ENCODE measurements around the gene LCN2. TPM values are rescaled to one million over a fixed set of nuclear protein-coding genes. Genes with fewer than 3 reads are reported as not detected.

Gene LCN2
- total and polyA plus RNA-seq, 10 of the 15 experiments (the other 5 are each of a cell fraction or from before 2014, with no cell fraction given), result not detected

GRCh38 chr9:128138001-128138400, 11.3 kb upstream of the LCN2 start:
- ChIA-PET RAD21 (ENCODE audit: unreplicated experiment) (no interaction called here), SMC1A (ENCODE audit: uncharacterized antibody, unreplicated experiment) (no interaction called here), CTCF (no interaction called here), POLR2A (no interaction called here)
- no peak for TF ChIP-seq BRCA1 (IDR thresholded peaks at IDR 0.05; ENCODE audit: low read depth, low read length)
- TF ChIP-seq SREBF2 (IDR thresholded peaks at IDR 0.05; ENCODE audit: low read length), result no peak
- no peak for TF ChIP-seq RBBP5 (conservative IDR thresholded peaks at IDR 0.05)
- TF ChIP-seq ATF2 (IDR thresholded peaks at IDR 0.05; ENCODE audit: low read length), result no peak
- no peak for TF ChIP-seq NBN (IDR thresholded peaks at IDR 0.05)
- no peak for TF ChIP-seq FOXM1 (IDR thresholded peaks at IDR 0.05; ENCODE audit: low read depth, low read length)
- no peak for TF ChIP-seq KDM1A (IDR thresholded peaks at IDR 0.05; ENCODE audit: borderline replicate concordance)
- no peak for TF ChIP-seq MAX (IDR thresholded peaks at IDR 0.05; ENCODE audit: low read depth, low read length)
- no peak for TF ChIP-seq JUND (IDR thresholded peaks at IDR 0.05; ENCODE audit: low read depth, low read length)
- TF ChIP-seq POLR2AphosphoS2 (IDR thresholded peaks at IDR 0.05; ENCODE audit: low read depth, low read length), result no peak
- TF ChIP-seq CHD1 (IDR thresholded peaks at IDR 0.05; ENCODE audit: low read depth, low read length), result no peak
- TF ChIP-seq SMAD1 (IDR thresholded peaks at IDR 0.05; ENCODE audit: low read depth, partially characterized antibody), result no peak
- no peak for TF ChIP-seq RELA (IDR thresholded peaks at IDR 0.05; ENCODE audit: borderline replicate concordance, partially characterized antibody)
- TF ChIP-seq IRF4 (IDR thresholded peaks at IDR 0.05; ENCODE audit: low read depth, low read length), result no peak
- TF ChIP-seq SP1 (IDR thresholded peaks at IDR 0.05; ENCODE audit: low read depth, low read length), result no peak
- TF ChIP-seq TCF12 (IDR thresholded peaks at IDR 0.05; ENCODE audit: low read depth, low read length), result no peak
- no peak for TF ChIP-seq SIX5 (IDR thresholded peaks at IDR 0.05; ENCODE audit: low read depth, low read length, severe bottlenecking)
- TF ChIP-seq ZNF217 (IDR thresholded peaks at IDR 0.05), result no peak
- no peak for TF ChIP-seq PAX8 (IDR thresholded peaks at IDR 0.05)
- TF ChIP-seq RAD21 (IDR thresholded peaks at IDR 0.05; ENCODE audit: insufficient read depth, low read depth, low read length), result no peak
- no peak for FAIRE-seq
- no peaks in the 10 kb centered on the region for H3K36me3 ChIP-seq (ENCODE audit: control insufficient read depth in 2 of 2, insufficient read depth in 2 of 2, low read length in 1 of 2)
- no peak overlapping the region for H3K9ac ChIP-seq (ENCODE audit: control insufficient read depth, insufficient read depth, low read length)
- no peaks in the 10 kb centered on the region for H3K4me1 ChIP-seq (ENCODE audit: control insufficient read depth, insufficient read depth, low read length)
- H3K9me3 ChIP-seq (replicated peaks; ENCODE audit: control insufficient read depth, insufficient read depth, low read length), result no peaks in the 10 kb centered on the region
- H3K4me2 ChIP-seq (ENCODE audit: control insufficient read depth, insufficient read depth), result no peak overlapping the region
- H3K27me3 ChIP-seq (replicated peaks in 1 of 2; ENCODE audit: control insufficient read depth in 2 of 2, insufficient read depth in 2 of 2, low read length in 1 of 2), result peaks cover 0 to 2% of the 10 kb centered on the region in 2 experiments; a peak in 2 of 4 replicates
- no peak overlapping the region for H3K27ac ChIP-seq (ENCODE audit: control insufficient read depth, insufficient read depth)
- intact Hi-C loops (cut with micrococcal nuclease; ENCODE audit: unreplicated experiment), result no loop called here
- in situ Hi-C loops (cut with MboI), result no loop called here
- H3K4me3 ChIP-seq, result no peak overlapping the region
- no peak for DNase-seq (ENCODE audit: low read depth, low spot score)
- H2AFZ ChIP-seq (ENCODE audit: control insufficient read depth, low read depth, low read length), result no peak overlapping the region
- no peaks in the 10 kb centered on the region for H3K79me2 ChIP-seq (ENCODE audit: control insufficient read depth, insufficient read depth, low read length)
- BruUV-seq (replicated peaks), result no TSS peak
- H4K20me1 ChIP-seq (ENCODE audit: control insufficient read depth, insufficient read depth), result no peaks in the 10 kb centered on the region
- WGBS (ENCODE audit: insufficient coverage, insufficient replicate concordance, low lambda C conversion rate, missing lambda C conversion rate), result 17% methylated on average over 3 of the region's 3 CpGs
- no peak for ATAC-seq

All from GM12878 (cell line).